ENCODE data around the gene LFNG.

LFNG gene

DNA sequence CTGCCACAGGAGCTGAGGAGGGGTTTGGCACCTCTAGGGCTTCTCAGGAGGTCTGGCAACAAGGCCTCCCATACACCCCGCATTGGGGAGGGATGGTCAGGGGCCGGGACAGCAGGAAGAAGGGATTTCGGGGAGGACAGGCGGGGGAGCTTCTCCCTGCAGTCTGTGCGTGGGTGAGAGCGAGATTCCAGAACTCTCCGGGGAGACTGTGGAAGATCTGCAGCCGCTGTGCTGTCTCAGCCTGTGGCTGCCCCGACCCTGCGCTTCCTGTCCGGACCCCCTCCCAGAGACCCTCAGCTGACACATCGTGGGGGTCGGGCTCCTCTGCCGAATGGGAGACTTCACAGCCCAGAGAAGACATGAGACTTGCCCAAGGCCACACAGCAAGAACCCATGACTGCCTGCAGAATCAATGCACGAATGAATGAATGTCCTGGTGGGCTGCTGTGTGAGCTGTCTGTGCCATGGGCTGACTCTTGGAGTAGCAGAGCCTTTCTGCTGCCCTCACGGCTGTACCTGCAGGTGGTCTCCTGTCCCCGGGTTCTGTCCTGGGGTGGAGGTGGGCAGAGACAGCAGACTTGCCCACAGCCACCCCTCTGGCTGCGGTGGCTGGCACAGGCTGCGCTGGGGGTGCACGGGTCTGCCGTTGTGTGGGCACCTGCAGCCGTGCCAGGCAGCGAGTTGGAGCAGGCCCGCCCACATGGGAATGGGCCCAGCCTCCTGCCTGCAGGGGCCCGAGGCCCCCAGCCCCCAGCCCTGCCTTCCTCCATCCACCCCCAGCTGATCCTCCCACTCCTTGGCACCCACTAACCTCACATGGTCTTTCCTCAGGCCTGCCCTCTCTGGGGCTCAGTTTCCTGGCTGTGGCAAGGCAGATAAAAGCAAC, 16.3 kb upstream of the LFNG start:
- DNase-seq (ENCODE audit: low read depth in 2 of 2) = no peak

GRCh38 chr7:2504128-2504888, 15.3 kb upstream of the LFNG start:
- no peak for DNase-seq (ENCODE audit: low read depth in 2 of 2)

GRCh38 chr7:2504889-2505375, 14.6 kb upstream of the LFNG start:
- DNase-seq (ENCODE audit: low read depth in 2 of 2) = no peak

DNA sequence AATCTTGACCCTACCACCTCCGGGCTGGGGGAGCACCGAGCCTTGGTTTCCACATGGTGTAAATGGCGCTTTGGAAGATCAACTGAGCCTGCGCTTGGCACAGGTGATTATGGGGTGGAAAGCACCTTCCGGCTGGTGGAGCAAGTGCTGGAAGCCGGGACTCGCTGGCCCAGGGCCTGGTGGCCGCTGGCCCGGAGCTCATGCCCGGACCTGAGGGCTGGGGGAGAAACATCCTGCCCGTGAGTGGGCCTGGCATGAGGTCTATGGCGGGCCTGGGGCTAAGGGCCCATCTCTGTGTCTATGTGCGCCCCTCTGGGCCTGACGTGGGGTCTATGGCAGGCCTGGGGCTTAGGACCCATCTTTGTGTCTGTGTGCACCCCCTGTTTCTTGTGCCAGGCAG, 14.2 kb upstream of the LFNG start:
- DNase-seq (ENCODE audit: low read depth in 2 of 2) = no peak

- no peak for DNase-seq (ENCODE audit: low read depth in 2 of 2)
Observed at GRCh38 chr7:2507208-2507916, 12.2 kb upstream of the LFNG start.

GRCh38 chr7:2507917-2508306, 11.7 kb upstream of the LFNG start:
- DNase-seq (ENCODE audit: low read depth in 2 of 2) = no peak

- DNase-seq (ENCODE audit: low read depth in 2 of 2) = peak; percentile 53 to 58
Observed at GRCh38 chr7:2508327-2509215, 11.0 kb upstream of the LFNG start.

- DNase-seq (ENCODE audit: low read depth in 2 of 2) = no peak
Observed at GRCh38 chr7:2509298-2509906, 10.2 kb upstream of the LFNG start.

DNA sequence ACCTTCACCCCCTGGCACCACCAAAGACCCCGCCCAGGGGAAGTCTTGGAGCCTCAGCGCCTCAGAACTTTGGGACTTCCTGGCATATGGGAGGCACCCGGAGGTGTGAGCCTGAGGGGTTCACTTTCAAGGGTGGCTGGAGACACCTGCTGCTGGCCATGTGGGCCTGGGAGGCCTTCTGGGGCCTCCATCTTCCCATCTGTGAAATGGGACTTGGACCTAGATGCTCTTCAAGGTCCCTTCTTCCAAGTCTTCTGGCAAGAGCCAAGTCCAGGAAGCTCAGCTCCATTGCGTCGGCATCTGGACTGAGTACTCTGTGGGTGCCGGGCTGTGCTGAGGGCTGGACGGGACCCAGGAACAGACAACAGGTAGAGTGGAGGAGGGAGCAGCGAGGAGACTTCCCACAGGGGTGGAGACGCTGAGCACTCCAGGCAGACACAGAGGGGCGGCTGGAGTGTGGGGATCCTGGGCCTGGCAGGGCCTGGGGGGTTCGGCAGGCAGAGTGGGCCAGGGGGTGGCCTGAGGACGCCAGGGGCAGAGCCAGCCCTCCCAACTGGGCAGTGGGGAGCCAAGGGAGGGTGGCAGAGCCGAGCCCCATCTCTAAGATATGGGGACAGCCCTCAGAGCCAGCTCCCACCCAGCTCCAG, 9.3 kb upstream of the LFNG start:
- no peak for DNase-seq (ENCODE audit: low read depth in 2 of 2)

- DNase-seq (ENCODE audit: low read depth in 2 of 2) = no peak
Observed at GRCh38 chr7:2510909-2511768, 8.4 kb upstream of the LFNG start.

- DNase-seq (ENCODE audit: low read depth in 2 of 2) = no peak
Observed at GRCh38 chr7:2511769-2512168, 7.8 kb upstream of the LFNG start.

GRCh38 chr7:2512179-2512661, 7.4 kb upstream of the LFNG start:
- no peak for DNase-seq (ENCODE audit: low read depth in 2 of 2)

- DNase-seq (ENCODE audit: low read depth in 2 of 2) = no peak
Observed at GRCh38 chr7:2512713-2513112, 6.9 kb upstream of the LFNG start.

- DNase-seq (ENCODE audit: low read depth in 2 of 2) = no peak
Observed at GRCh38 chr7:2513702-2514101, 5.9 kb upstream of the LFNG start.

DNA sequence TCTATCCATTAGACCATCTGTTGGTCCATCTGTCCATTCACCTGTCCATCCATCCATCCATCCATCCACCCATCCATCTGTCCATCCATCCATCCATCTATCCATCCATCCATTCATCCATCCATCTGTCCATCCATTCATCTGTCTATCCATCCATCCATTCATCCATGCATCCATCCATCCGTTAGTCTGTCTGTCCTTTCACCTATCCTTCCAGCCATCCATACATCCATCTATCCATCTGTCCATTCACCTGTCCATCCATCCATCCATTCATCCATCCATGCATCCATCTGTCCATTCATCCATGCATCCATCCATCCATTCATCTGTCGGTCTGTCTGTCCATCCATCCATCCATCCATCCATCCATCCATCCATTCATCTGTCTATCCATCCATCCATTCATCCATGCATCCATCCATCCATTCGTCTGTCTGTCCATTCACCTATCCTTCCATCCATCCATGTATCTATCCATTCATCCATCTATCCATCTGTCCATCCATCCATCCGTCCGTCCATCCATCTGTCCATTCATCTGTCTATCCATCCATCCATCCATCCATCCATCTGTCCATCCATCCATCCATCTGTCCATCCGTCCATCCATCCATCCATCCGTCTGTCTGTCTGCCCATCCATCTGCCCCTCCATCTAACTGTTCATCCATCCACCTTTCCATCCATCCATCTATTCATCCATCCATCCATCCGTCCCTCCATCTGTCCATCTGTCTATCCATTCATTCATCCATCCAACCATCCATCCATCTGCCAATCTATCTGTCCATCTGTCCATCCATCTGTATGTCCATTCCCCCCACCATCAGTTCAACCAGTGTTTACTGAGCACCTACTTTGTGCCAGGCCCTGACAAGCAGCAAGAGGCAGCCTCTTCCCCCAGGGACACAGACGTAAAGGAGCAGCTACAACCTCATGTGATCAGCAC, 4.8 kb upstream of the LFNG start:
- DNase-seq (ENCODE audit: low read depth in 2 of 2) = no peak

DNA sequence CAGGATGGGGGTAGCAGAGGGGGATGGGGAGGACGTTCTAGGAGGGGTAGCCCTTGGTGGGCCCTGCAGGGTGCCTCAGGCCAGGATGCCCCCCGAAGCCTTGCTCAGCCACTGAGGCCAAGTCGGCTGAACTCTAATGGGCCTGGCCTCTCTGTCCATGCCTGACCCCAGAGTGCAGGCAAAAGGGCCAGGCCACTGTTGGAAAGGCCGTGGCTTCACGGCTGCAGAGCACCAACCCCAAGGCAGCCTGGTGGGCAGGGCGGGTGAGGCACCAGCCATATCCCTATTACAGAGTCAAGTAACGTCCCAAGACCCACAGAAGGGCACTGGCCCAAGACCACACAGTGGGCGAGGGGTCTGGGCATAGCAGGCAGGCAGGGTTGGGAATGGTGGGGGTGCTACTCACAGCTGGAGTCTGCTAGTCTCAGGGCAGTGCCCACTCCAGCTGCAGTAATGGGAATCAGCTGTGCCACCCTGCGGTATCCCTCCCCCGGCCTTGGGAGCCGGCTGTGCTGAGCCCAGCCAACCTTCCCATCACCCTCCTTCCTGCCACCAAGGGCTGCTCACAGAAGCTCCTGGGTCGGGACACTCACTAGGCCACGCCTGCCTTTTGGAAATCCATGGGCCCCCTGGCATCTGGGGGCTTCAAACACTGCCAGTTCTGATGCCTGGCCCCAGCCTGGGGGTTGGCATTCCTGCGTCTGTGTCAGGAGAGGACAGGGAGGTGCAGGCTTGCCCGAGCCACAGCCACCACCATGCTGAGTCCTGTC, 4.0 kb upstream of the LFNG start:
- no peak for DNase-seq (ENCODE audit: low read depth in 2 of 2)

- DNase-seq (ENCODE audit: low read depth in 2 of 2) = no peak
Observed at GRCh38 chr7:2516194-2516555, 3.4 kb upstream of the LFNG start.

All from stimulated activated CD8-positive, alpha-beta memory T cell treated with anti-CD3 and anti-CD28 coated beads, Interleukin-15, amount 100 ng/mL, for 4 hours (primary cell).